Measurements from ENCODE around the gene CEP250.

DNA sequence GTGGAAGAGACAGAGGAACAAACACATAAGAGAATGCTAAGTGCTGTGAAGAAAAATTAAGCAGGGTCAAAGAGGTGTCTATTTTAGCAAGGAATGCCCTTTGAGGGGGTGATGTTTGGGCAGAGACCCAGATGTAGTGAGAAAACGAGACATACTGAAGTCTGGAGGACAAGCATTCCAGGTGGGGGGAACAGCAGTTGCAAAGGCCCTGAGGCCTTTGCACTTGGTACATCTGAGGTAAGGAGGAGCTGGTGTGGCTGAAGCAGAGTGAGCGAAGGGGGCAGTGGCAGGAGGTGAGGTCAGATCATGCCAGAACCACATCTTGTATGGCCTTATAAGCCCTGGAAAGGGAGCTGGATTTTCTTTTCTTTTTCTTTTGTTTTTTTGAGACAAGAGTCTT lies 11.2 kb upstream of the CEP250 start:
- no peak for TF ChIP-seq POLR2A (IDR thresholded peaks at IDR 0.05; ENCODE audit: low read depth, low read length)
- no peak for TF ChIP-seq POLR2AphosphoS5 (IDR thresholded peaks at IDR 0.05; ENCODE audit: low read depth, low read length)
- TF ChIP-seq TAF1 (IDR thresholded peaks at IDR 0.05; ENCODE audit: borderline replicate concordance, low read depth, low read length) = no peak
